Activated CD4-positive, alpha-beta T cell treated with anti-CD3 and anti-CD28 coated beads, Interleukin-2, amount 10 ng/mL, durations not matched to agents 24 days and 14 days (primary cell): Measurements from ENCODE around the gene USP40. TPM values are rescaled to one million over a fixed set of nuclear protein-coding genes. Genes with fewer than 3 reads are reported as not detected.

Source experiments
- DNase-seq: peaks from one replicate; pipeline ENCODE4 v3.0.0; 2022
- H3K27ac Mint-ChIP-seq: one replicate; pipeline ENCODE4 v1.8.0; 2022; ENCODE audit warnings: mild to moderate bottlenecking, mixed read lengths
- H3K27me3 Mint-ChIP-seq: one replicate; pipeline ENCODE4 v1.8.0; 2022; ENCODE audit warnings: mixed read lengths
- H3K36me3 Mint-ChIP-seq: one replicate; pipeline ENCODE4 v1.8.0; 2022; ENCODE audit warnings: low read depth, mild to moderate bottlenecking, mixed read lengths
- H3K4me1 Mint-ChIP-seq: one replicate; pipeline ENCODE4 v1.8.0; 2021; ENCODE audit warnings: mixed read lengths
- H3K4me3 Mint-ChIP-seq: one replicate; pipeline ENCODE4 v1.8.0; 2022; ENCODE audit warnings: mild to moderate bottlenecking, moderate library complexity, mixed read lengths
- H3K9me3 Mint-ChIP-seq: one replicate; pipeline ENCODE4 v1.8.0; 2021; ENCODE audit warnings: mixed read lengths
- intact Hi-C: fragments of 100-400 bp; cut with micrococcal nuclease; formaldehyde crosslinking; loops from one replicate; pipeline ENCODE4 v1.15.1; 2023
- total RNA-seq: library from RNA; stranded (reverse); gene quantifications from 2 replicates; pipeline ENCODE4 v1.2.3, GENCODE V29; 2022

USP40 gene
- total RNA-seq, 1 donor from 2014 or later: 12.8 TPM

GRCh38 chr2:233499928-233500327, 66.7 kb downstream of the USP40 start:
- Mint-ChIP-seq H3K9me3 (peaks cover 26% of the 10 kb centered on the region), H3K4me3 (no peak overlapping the region), H3K27me3 (no peaks in the 10 kb centered on the region), H3K27ac (no peak overlapping the region), H3K36me3 (peaks cover 33% of the 10 kb centered on the region), H3K4me1 (peaks cover 14% of the 10 kb centered on the region)
- intact Hi-C loops: no loop called here
- no peak for DNase-seq

- H3K9me3 Mint-ChIP-seq: peaks cover 13% of the 10 kb centered on the region
- no peak for DNase-seq
- peaks cover 7% of the 10 kb centered on the region for H3K4me1 Mint-ChIP-seq
- H3K36me3 Mint-ChIP-seq: peaks cover 25% of the 10 kb centered on the region
- no peak overlapping the region for H3K4me3 Mint-ChIP-seq
- H3K27me3 Mint-ChIP-seq: no peaks in the 10 kb centered on the region
- no peak overlapping the region for H3K27ac Mint-ChIP-seq
- intact Hi-C loops: no loop called here
These were observed 68.5 kb downstream of the USP40 start for GRCh38 chr2:233498126-233498525.

GRCh38 chr2:233497692-233498091, 68.9 kb downstream of the USP40 start:
- H3K27me3 Mint-ChIP-seq: no peaks in the 10 kb centered on the region
- H3K27ac Mint-ChIP-seq: no peak overlapping the region
- no peak for DNase-seq
- peaks cover 21% of the 10 kb centered on the region for H3K36me3 Mint-ChIP-seq
- H3K4me1 Mint-ChIP-seq: peaks cover 7% of the 10 kb centered on the region
- H3K4me3 Mint-ChIP-seq: no peak overlapping the region
- H3K9me3 Mint-ChIP-seq: peaks cover 11% of the 10 kb centered on the region
- intact Hi-C loops: no loop called here

- DNase-seq: no peak
- intact Hi-C loops: no loop called here
- Mint-ChIP-seq H3K36me3 (peaks cover 9% of the 10 kb centered on the region), H3K27me3 (no peaks in the 10 kb centered on the region), H3K27ac (no peak overlapping the region), H3K4me3 (no peak overlapping the region), H3K4me1 (peaks cover 2% of the 10 kb centered on the region), H3K9me3 (no peaks in the 10 kb centered on the region)
These were observed 70.8 kb downstream of the USP40 start for GRCh38 chr2:233495503-233496496.

DNA sequence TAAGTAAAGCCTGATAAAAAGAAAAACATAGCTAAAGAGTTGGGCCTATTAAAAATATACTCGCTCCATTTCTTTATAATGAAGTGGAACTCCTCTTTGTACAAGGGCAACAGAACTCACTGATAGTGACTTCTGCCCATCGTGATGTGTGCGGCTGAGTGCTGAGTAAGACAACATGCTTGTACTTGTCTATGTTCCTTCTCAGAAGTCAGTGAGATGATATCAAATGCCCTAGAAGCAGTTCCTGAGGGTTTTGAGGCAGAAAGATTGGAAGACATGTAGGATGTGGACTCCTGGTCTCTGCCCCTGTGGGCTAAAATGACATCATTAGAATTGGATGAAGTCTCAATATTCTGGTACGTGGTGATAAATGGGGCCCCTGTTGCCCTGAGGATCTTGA, 73.8 kb downstream of the USP40 start:
- Mint-ChIP-seq H3K36me3 (peaks cover 5% of the 10 kb centered on the region), H3K4me3 (no peak overlapping the region), H3K27ac (no peak overlapping the region), H3K4me1 (peaks cover 2% of the 10 kb centered on the region), H3K9me3 (no peaks in the 10 kb centered on the region), H3K27me3 (no peaks in the 10 kb centered on the region)
- no peak for DNase-seq
- intact Hi-C loops: no loop called here

- Mint-ChIP-seq H3K9me3 (no peaks in the 10 kb centered on the region), H3K36me3 (peaks cover 3% of the 10 kb centered on the region), H3K27me3 (no peaks in the 10 kb centered on the region), H3K4me1 (no peaks in the 10 kb centered on the region), H3K4me3 (no peak overlapping the region), H3K27ac (no peak overlapping the region)
- intact Hi-C loops: no loop called here
- no peak for DNase-seq
These were observed 74.5 kb downstream of the USP40 start for GRCh38 chr2:233492078-233492477.

GRCh38 chr2:233491326-233491725, 75.3 kb downstream of the USP40 start:
- no peak for DNase-seq
- Mint-ChIP-seq H3K4me3 (no peak overlapping the region), H3K36me3 (no peaks in the 10 kb centered on the region), H3K27me3 (no peaks in the 10 kb centered on the region), H3K27ac (no peak overlapping the region), H3K9me3 (no peaks in the 10 kb centered on the region), H3K4me1 (no peaks in the 10 kb centered on the region)
- intact Hi-C loops: no loop called here

GRCh38 chr2:233490831-233491230, 75.8 kb downstream of the USP40 start:
- intact Hi-C loops: no loop called here
- Mint-ChIP-seq H3K27ac (no peak overlapping the region), H3K4me1 (no peaks in the 10 kb centered on the region), H3K9me3 (no peaks in the 10 kb centered on the region), H3K4me3 (no peak overlapping the region), H3K36me3 (no peaks in the 10 kb centered on the region), H3K27me3 (no peaks in the 10 kb centered on the region)
- DNase-seq: no peak

DNA sequence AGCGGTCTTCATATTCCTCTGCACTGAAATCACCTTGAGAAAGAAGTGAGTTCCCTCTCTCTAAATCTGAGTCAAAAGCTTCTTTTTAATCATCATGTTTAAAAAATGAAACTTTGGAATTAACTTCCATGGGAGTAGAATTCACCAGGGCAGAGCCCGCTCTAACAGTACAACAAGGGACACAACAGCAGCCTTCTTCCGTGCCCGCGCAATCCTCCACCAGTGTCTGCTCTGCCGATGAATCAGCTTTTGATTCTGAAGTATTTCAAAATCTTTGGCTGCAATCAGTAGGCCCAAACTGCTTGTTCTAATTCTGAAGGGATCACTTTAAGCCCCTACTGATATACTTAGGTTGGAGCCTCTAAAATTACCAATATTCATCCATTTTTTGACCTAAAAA, 76.9 kb downstream of the USP40 start:
- H3K4me1 Mint-ChIP-seq: no peaks in the 10 kb centered on the region

GRCh38 chr2:233489143-233489542, 77.4 kb downstream of the USP40 start:
- no peak overlapping the region for H3K4me3 Mint-ChIP-seq
- intact Hi-C loops: no loop called here
- no peaks in the 10 kb centered on the region for H3K4me1 Mint-ChIP-seq
- peaks cover 2% of the 10 kb centered on the region for H3K36me3 Mint-ChIP-seq
- DNase-seq: no peak
- no peaks in the 10 kb centered on the region for H3K9me3 Mint-ChIP-seq
- no peak overlapping the region for H3K27ac Mint-ChIP-seq
- no peaks in the 10 kb centered on the region for H3K27me3 Mint-ChIP-seq

More for the DNA sequence above, 76.9 kb downstream of the USP40 start:
- DNase-seq: no peak
- H3K36me3 Mint-ChIP-seq: peaks cover 2% of the 10 kb centered on the region
- H3K27me3 Mint-ChIP-seq: no peaks in the 10 kb centered on the region
- H3K9me3 Mint-ChIP-seq: no peaks in the 10 kb centered on the region
- no peak overlapping the region for H3K27ac Mint-ChIP-seq
- no peak overlapping the region for H3K4me3 Mint-ChIP-seq
- intact Hi-C loops: no loop called here

DNA sequence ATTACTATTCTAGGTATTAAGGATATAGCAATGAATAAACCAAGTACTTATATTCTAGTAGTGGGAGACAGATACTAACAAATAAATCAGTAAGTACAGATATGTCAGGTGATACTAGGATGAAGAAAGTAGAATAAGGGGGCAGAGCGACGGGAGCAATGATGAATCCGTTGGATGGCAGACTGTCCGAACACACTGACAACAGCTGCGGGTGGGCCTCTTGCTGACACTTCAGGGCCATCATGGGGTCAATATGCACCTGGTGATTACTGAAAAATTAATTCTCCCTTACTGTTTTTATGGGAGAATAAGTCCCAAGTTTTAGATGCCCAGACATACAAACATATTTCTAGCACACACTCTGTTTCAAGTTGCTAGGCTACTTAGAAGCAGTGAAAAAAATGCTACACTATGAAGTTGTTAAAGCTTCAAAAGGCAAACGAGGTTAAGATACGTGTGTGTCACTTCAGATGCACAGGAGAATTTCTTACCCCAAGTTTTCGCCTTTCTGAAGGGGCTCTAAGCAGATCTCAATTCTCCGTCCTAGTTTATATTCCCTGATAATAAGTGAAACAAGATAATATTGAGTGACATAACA, 78.7 kb downstream of the USP40 start:
- no peaks in the 10 kb centered on the region for H3K9me3 Mint-ChIP-seq
- H3K27me3 Mint-ChIP-seq: no peaks in the 10 kb centered on the region
- no peak overlapping the region for H3K27ac Mint-ChIP-seq
- intact Hi-C loops: no loop called here
- peaks cover 4% of the 10 kb centered on the region for H3K36me3 Mint-ChIP-seq
- no peak overlapping the region for H3K4me3 Mint-ChIP-seq
- DNase-seq: no peak
- no peaks in the 10 kb centered on the region for H3K4me1 Mint-ChIP-seq

DNA sequence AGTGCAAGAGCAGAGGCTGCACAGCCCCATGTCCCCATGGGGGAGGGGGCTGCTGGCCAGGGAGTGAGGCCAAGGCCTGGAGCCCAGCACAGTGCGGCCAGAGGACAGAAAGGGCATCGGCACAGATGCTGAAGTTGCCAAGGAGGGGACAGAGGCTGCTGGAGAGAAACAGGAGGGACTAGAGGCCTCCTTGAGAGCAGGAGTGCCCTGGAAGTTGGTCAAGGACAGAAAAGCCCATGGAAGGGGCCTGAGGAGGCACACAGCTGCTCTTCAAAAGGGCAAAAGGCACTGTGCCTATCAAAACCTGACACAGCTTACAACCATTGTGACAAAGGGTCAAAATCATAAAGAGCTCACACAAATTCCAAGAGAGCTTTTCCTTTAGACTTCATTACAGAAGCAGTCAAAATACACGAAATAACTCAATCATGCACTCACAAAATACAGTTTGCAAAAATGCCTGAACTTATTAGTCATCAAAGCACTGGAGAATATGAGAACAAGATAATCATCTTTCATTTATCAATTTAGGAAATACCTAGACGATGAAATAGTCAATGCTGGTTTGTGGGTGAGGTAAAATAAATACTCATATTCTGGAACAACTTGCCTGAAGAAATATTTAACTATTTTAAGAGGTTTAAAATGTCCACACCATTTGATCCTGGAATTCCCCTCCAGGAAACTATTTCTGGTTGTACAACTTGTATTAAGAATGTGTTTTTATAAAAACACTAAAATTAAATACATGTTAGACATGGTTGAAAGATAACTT, 79.6 kb downstream of the USP40 start:
- Mint-ChIP-seq H3K4me3 (no peak overlapping the region), H3K4me1 (no peaks in the 10 kb centered on the region), H3K9me3 (no peaks in the 10 kb centered on the region), H3K36me3 (peaks cover 4% of the 10 kb centered on the region), H3K27ac (no peak overlapping the region), H3K27me3 (no peaks in the 10 kb centered on the region)
- DNase-seq: no peak
- intact Hi-C loops: no loop called here

GRCh38 chr2:233486357-233486756, 80.2 kb downstream of the USP40 start:
- H3K27ac Mint-ChIP-seq: no peak overlapping the region
- H3K4me3 Mint-ChIP-seq: no peak overlapping the region
- no peaks in the 10 kb centered on the region for H3K27me3 Mint-ChIP-seq
- H3K36me3 Mint-ChIP-seq: peaks cover 4% of the 10 kb centered on the region
- no peaks in the 10 kb centered on the region for H3K4me1 Mint-ChIP-seq
- no peak for DNase-seq
- intact Hi-C loops: no loop called here
- H3K9me3 Mint-ChIP-seq: no peaks in the 10 kb centered on the region

DNA sequence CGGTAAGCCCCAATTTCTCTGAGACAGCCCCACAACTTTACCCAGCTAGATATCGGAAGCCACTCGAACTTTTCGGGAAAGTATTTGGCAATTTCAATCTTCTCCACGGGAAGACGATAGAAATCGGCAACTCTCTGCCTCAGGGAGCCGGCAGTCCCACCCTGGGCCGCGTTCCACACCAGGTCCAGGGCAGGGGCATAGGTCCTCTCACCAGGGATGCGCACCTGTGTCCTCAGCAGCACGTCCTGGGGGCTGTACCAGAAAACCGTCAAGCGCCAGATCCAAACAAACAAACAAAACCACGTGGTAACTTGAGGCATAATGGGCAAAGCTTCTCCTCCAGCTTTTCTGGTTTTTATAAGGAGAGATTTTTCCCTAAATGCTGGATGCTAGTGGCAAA, 80.9 kb downstream of the USP40 start:
- no peak for DNase-seq
- intact Hi-C loops: no loop called here
- H3K27me3 Mint-ChIP-seq: no peaks in the 10 kb centered on the region
- no peaks in the 10 kb centered on the region for H3K4me1 Mint-ChIP-seq
- H3K36me3 Mint-ChIP-seq: peaks cover 4% of the 10 kb centered on the region
- H3K9me3 Mint-ChIP-seq: no peaks in the 10 kb centered on the region
- no peak overlapping the region for H3K27ac Mint-ChIP-seq
- H3K4me3 Mint-ChIP-seq: no peak overlapping the region
